ENCODE data around the gene KAT2B. TPM values are rescaled to one million over a fixed set of nuclear protein-coding genes. Genes with fewer than 3 reads are reported as not detected.

Gene KAT2B
- total and polyA plus RNA-seq, 2 of the 8 experiments (the other 6 are each of a cell fraction or from before 2014, with no cell fraction given), result 0.24 to 0.91 TPM

DNA sequence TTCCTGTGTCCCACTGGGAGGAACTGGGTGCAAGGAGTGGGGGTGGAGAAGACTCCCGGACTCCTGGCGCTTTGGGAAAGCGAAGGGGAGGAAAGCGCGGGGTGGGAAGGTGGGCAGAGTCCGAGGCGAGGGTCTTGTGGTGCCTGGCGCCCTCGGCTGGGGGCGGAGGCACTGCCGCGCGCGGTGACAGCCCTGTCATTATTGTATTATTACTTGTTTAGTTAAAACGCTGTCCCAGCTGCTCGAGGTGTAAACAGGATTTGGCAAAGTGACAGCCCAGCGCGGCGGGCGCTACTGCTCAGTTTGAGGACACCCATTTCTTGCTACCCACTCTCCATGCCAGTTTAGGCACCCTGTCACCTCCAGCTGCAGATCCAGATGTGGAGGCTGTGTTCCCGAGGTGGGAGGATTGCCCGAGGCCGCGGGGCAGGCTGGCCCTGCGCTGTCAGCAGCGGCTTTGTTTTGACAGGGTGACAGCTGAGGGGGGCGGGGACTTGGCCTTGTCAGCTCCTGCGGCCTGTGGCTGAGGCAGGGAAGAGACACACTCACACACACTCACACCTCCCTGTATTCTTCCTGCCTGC lies 1.0 kb downstream of the KAT2B start (continued):
- 0 out of 4 replicates have a peak, but pooled peaks of 1 of the 2 experiments have one; percentile 16 for TF ChIP-seq RAD21 (IDR thresholded peaks at IDR 0.05 in 1 of 2, conservative IDR thresholded peaks at IDR 0.05 in 1 of 2; ENCODE audit: low read depth in 2 of 2, low read length in 2 of 2)
- peak; percentile 99 for TF ChIP-seq CTBP2 (IDR thresholded peaks at IDR 0.05; ENCODE audit: borderline replicate concordance, insufficient read depth, insufficient read length, low read length)
